GM06990 (cell line): ENCODE results near the gene SLC35E4.

Experiments
- DNase-seq: peaks from one replicate; pipeline ENCODE4 v3.0.0-alpha.2; 2011; ENCODE audit not compliant: insufficient read length; ENCODE audit errors: extremely low read depth
- H3K27me3 ChIP-seq: replicated peaks from 2 replicates; pipeline ENCODE4 v1.6.0; 2011; ENCODE audit warnings: low read length; ENCODE audit not compliant: control insufficient read depth, insufficient read depth
- H3K36me3 ChIP-seq: 2 replicates; pipeline ENCODE4 v1.5.1; 2011; ENCODE audit warnings: low read length; ENCODE audit not compliant: control insufficient read depth, insufficient read depth
- H3K4me3 ChIP-seq: replicated peaks from 2 replicates; pipeline ENCODE4 v1.5.1; 2011; ENCODE audit warnings: low read depth, mild to moderate bottlenecking, control low read depth, low read length
- CTCF ChIP-seq: IDR thresholded peaks from 2 replicates; pipeline ENCODE4 v1.5.1; 2011; ENCODE audit warnings: low read length, control low read depth, mild to moderate bottlenecking, inconsistent platforms; ENCODE audit not compliant: insufficient read depth, poor library complexity, severe bottlenecking

SLC35E4 gene

GRCh38 chr22:30604723-30605122 is 30.9 kb upstream of the SLC35E4 start:
- H3K4me3 ChIP-seq: no peak overlapping the region
- DNase-seq: no peak
- no peak for TF ChIP-seq CTCF
- H3K36me3 ChIP-seq: no peaks in the 10 kb centered on the region
- H3K27me3 ChIP-seq: no peaks in the 10 kb centered on the region

GRCh38 chr22:30605449-30606110 is 30.0 kb upstream of the SLC35E4 start:
- no peaks in the 10 kb centered on the region for H3K36me3 ChIP-seq
- DNase-seq: peak; percentile 36
- no peak overlapping the region for H3K4me3 ChIP-seq
- peak; percentile 87 for TF ChIP-seq CTCF
- H3K27me3 ChIP-seq: no peaks in the 10 kb centered on the region

GRCh38 chr22:30606455-30607299 is 28.9 kb upstream of the SLC35E4 start, which contains the start of gene TCN2:
Gene TCN2 (plus strand): TSS chr22:30607174. CDS start chr22:30607332, 158 bp downstream.
- peak; percentile 48 for DNase-seq
- H3K36me3 ChIP-seq: no peaks in the 10 kb centered on the region
- no peaks in the 10 kb centered on the region for H3K27me3 ChIP-seq
- TF ChIP-seq CTCF: no peak
- peak within 1 kb of the TSS; percentile 63 for H3K4me3 ChIP-seq

GRCh38 chr22:30607300-30607930 is 28.2 kb upstream of the SLC35E4 start:
- H3K36me3 ChIP-seq: no peaks in the 10 kb centered on the region
- no peak for TF ChIP-seq CTCF
- no peaks in the 10 kb centered on the region for H3K27me3 ChIP-seq
- peak overlapping the region; percentile 63 for H3K4me3 ChIP-seq
- no peak for DNase-seq

GRCh38 chr22:30607939-30608338 is 27.6 kb upstream of the SLC35E4 start:
- TF ChIP-seq CTCF: no peak
- no peaks in the 10 kb centered on the region for H3K27me3 ChIP-seq
- no peak for DNase-seq

More at GRCh38 chr22:30607939-30608338, 27.6 kb upstream of the SLC35E4 start:
- no peaks in the 10 kb centered on the region for H3K36me3 ChIP-seq
- no peak overlapping the region for H3K4me3 ChIP-seq
